GM23338 (cell line): ENCODE data around the gene TMEM45A. TPM values are rescaled to one million over a fixed set of nuclear protein-coding genes. Genes with fewer than 3 reads are reported as not detected.

Experiments
- ATAC-seq: fragments of 200-7000 bp; cut with Tn5 transposase; 3 replicates; pipeline ENCODE4 v1.9.1; 2020
- DNase-seq: peaks from one replicate; pipeline ENCODE4 v3.0.0-alpha.2; 2015; ENCODE audit warnings: low spot score
- H2AFZ ChIP-seq: fragments of 200-600 bp; sonication (generic); 2 replicates; pipeline ENCODE4 v1.8.0; 2016; ENCODE audit warnings: antibody characterized with exemption, mild to moderate bottlenecking, moderate library complexity
- H3F3A ChIP-seq: fragments of 200-600 bp; sonication (generic); replicated peaks from 2 replicates; pipeline ENCODE4 v1.8.0; 2017; ENCODE audit warnings: antibody characterized with exemption, mixed run types, low read depth
- H3K27ac ChIP-seq: fragments of 200-600 bp; sonication (generic); 2 replicates; pipeline ENCODE4 v1.6.1; 2016; ENCODE audit warnings: low read depth
- H3K27me3 ChIP-seq: fragments of 200-600 bp; sonication (generic); 2 replicates; pipeline ENCODE4 v1.8.0; 2016; ENCODE audit warnings: mild to moderate bottlenecking, mixed run types, moderate library complexity; ENCODE audit not compliant: insufficient read depth
- H3K36me3 ChIP-seq: fragments of 200-600 bp; sonication (generic); 2 replicates; pipeline ENCODE4 v1.8.0; 2016; ENCODE audit warnings: mild to moderate bottlenecking; ENCODE audit not compliant: insufficient read depth
- H3K4me1 ChIP-seq: fragments of 200-600 bp; sonication (generic); 2 replicates; pipeline ENCODE4 v1.8.0; 2016; ENCODE audit warnings: mild to moderate bottlenecking, moderate library complexity; ENCODE audit not compliant: insufficient read depth
- H3K4me2 ChIP-seq: fragments of 200-600 bp; sonication (generic); 2 replicates; pipeline ENCODE4 v1.7.1; 2017; ENCODE audit warnings: mixed run types
- H3K4me3 ChIP-seq: fragments of 200-600 bp; sonication (generic); 2 replicates; pipeline ENCODE4 v1.6.1; 2016; ENCODE audit warnings: mixed run types
- H3K79me2 ChIP-seq: fragments of 200-600 bp; sonication (generic); replicated peaks from 2 replicates; pipeline ENCODE4 v1.8.0; 2017; ENCODE audit warnings: mild to moderate bottlenecking; ENCODE audit not compliant: insufficient read depth
- H3K9me2 ChIP-seq: fragments of 200-600 bp; sonication (generic); 2 replicates; pipeline ENCODE4 v1.8.0; 2017; ENCODE audit not compliant: insufficient read depth
- H4K20me1 ChIP-seq: fragments of 200-600 bp; sonication (generic); replicated peaks from 2 replicates; pipeline ENCODE4 v1.8.0; 2017; ENCODE audit warnings: mild to moderate bottlenecking; ENCODE audit not compliant: insufficient read depth
- H3K27ac Mint-ChIP-seq: 2 replicates; pipeline ENCODE4 v1.8.0; 2020; ENCODE audit warnings: inconsistent platforms, mild to moderate bottlenecking, moderate library complexity, mixed read lengths
- H3K27me3 Mint-ChIP-seq: 3 replicates; pipeline ENCODE4 v1.8.0; 2022; ENCODE audit warnings: low read depth, mild to moderate bottlenecking, moderate library complexity, mixed read lengths, inconsistent platforms; ENCODE audit not compliant: insufficient read depth, poor library complexity
- H3K36me3 Mint-ChIP-seq: 3 replicates; pipeline ENCODE4 v1.8.0; 2021; ENCODE audit warnings: low read depth, mild to moderate bottlenecking, inconsistent platforms, moderate library complexity, mixed read lengths
- H3K4me1 Mint-ChIP-seq: 3 replicates; pipeline ENCODE4 v1.8.0; 2020; ENCODE audit warnings: mild to moderate bottlenecking, inconsistent platforms, mixed read lengths
- H3K4me3 Mint-ChIP-seq: 3 replicates; pipeline ENCODE4 v1.8.0; 2021; ENCODE audit warnings: moderate library complexity, mild to moderate bottlenecking, inconsistent platforms, mixed read lengths
- H3K9me3 Mint-ChIP-seq: 3 replicates; pipeline ENCODE4 v1.8.0; 2020; ENCODE audit warnings: moderate library complexity, mild to moderate bottlenecking, inconsistent platforms, mixed read lengths
- CREB1 ChIP-seq: fragments of 250-450 bp; sonication (Bioruptor Pico); IDR thresholded peaks from 2 replicates; pipeline ENCODE4 v1.5.0; 2020; ENCODE audit warnings: low read depth, mild to moderate bottlenecking, moderate library complexity
- EZH2 ChIP-seq: fragments of 200-600 bp; sonication (generic); IDR thresholded peaks from one replicate; pipeline ENCODE4 v1.8.0; 2017; ENCODE audit warnings: antibody characterized with exemption, mild to moderate bottlenecking, low read depth; ENCODE audit not compliant: unreplicated experiment
- EZH2phosphoT487 ChIP-seq: fragments of 200-600 bp; sonication (generic); IDR thresholded peaks from one replicate; pipeline ENCODE4 v1.8.1; 2018; ENCODE audit warnings: antibody characterized with exemption; ENCODE audit not compliant: unreplicated experiment
- POLR2AphosphoS5 ChIP-seq: IDR thresholded peaks from 2 replicates; pipeline ENCODE4 v1.6.1; 2016; ENCODE audit warnings: antibody characterized with exemption, low read depth
- REST ChIP-seq: IDR thresholded peaks from one replicate; pipeline ENCODE4 v1.6.1; 2018; ENCODE audit warnings: antibody characterized with exemption; ENCODE audit not compliant: unreplicated experiment
- ZNF114 ChIP-seq: fragments of 250-450 bp; sonication (Bioruptor Pico); IDR thresholded peaks from 2 replicates; pipeline ENCODE4 v1.5.0; 2020; ENCODE audit warnings: mild to moderate bottlenecking, moderate library complexity
- polyA plus RNA-seq: library from polyadenylated mRNA; unstranded; fragments of >200 nt; fragmentation: Nextera tagmentation; extraction: Ambion mirVana; gene quantifications from 2 replicates; pipeline ENCODE4 v1.2.1, GENCODE V29; 2016
- total RNA-seq: library from RNA; depleted of rRNA; stranded (reverse); fragments of >200 nt; shearing (Covaris generic); gene quantifications from 2 replicates; pipeline ENCODE4 v1.2.3, GENCODE V29; 2014
- TF ChIP-seq, protein P1 (sequence below): fragments of 250-450 bp; sonication (Bioruptor Pico); IDR thresholded peaks from 2 replicates; pipeline ENCODE4 v1.5.0; 2020; ENCODE audit warnings: mild to moderate bottlenecking, moderate library complexity

TMEM45A gene
- total and polyA plus RNA-seq, 2 experiments from 2014 or later, result 6.5 to 12.7 TPM

GRCh38 chr3:100611221-100611620, 118.8 kb downstream of the TMEM45A start (continued):
- TF ChIP-seq, protein P1, sequence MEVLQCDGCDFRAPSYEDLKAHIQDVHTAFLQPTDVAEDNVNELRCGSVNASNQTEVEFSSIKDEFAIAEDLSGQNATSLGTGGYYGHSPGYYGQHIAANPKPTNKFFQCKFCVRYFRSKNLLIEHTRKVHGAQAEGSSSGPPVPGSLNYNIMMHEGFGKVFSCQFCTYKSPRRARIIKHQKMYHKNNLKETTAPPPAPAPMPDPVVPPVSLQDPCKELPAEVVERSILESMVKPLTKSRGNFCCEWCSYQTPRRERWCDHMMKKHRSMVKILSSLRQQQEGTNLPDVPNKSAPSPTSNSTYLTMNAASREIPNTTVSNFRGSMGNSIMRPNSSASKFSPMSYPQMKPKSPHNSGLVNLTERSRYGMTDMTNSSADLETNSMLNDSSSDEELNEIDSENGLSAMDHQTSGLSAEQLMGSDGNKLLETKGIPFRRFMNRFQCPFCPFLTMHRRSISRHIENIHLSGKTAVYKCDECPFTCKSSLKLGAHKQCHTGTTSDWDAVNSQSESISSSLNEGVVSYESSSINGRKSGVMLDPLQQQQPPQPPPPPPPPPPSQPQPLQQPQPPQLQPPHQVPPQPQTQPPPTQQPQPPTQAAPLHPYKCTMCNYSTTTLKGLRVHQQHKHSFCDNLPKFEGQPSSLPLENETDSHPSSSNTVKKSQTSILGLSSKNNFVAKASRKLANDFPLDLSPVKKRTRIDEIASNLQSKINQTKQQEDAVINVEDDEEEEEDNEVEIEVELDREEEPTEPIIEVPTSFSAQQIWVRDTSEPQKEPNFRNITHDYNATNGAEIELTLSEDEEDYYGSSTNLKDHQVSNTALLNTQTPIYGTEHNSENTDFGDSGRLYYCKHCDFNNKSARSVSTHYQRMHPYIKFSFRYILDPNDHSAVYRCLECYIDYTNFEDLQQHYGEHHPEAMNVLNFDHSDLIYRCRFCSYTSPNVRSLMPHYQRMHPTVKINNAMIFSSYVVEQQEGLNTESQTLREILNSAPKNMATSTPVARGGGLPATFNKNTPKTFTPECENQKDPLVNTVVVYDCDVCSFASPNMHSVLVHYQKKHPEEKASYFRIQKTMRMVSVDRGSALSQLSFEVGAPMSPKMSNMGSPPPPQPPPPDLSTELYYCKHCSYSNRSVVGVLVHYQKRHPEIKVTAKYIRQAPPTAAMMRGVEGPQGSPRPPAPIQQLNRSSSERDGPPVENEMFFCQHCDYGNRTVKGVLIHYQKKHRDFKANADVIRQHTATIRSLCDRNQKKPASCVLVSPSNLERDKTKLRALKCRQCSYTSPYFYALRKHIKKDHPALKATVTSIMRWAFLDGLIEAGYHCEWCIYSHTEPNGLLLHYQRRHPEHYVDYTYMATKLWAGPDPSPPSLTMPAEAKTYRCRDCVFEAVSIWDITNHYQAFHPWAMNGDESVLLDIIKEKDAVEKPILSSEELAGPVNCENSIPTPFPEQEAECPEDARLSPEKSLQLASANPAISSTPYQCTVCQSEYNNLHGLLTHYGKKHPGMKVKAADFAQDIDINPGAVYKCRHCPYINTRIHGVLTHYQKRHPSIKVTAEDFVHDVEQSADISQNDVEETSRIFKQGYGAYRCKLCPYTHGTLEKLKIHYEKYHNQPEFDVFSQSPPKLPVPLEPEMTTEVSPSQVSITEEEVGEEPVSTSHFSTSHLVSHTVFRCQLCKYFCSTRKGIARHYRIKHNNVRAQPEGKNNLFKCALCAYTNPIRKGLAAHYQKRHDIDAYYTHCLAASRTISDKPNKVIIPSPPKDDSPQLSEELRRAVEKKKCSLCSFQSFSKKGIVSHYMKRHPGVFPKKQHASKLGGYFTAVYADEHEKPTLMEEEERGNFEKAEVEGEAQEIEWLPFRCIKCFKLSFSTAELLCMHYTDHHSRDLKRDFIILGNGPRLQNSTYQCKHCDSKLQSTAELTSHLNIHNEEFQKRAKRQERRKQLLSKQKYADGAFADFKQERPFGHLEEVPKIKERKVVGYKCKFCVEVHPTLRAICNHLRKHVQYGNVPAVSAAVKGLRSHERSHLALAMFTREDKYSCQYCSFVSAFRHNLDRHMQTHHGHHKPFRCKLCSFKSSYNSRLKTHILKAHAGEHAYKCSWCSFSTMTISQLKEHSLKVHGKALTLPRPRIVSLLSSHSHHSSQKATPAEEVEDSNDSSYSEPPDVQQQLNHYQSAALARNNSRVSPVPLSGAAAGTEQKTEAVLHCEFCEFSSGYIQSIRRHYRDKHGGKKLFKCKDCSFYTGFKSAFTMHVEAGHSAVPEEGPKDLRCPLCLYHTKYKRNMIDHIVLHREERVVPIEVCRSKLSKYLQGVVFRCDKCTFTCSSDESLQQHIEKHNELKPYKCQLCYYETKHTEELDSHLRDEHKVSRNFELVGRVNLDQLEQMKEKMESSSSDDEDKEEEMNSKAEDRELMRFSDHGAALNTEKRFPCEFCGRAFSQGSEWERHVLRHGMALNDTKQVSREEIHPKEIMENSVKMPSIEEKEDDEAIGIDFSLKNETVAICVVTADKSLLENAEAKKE (CRISPR knock-in tag), result no peak
- TF ChIP-seq EZH2, result no peak
- no peak for TF ChIP-seq EZH2phosphoT487

DNA sequence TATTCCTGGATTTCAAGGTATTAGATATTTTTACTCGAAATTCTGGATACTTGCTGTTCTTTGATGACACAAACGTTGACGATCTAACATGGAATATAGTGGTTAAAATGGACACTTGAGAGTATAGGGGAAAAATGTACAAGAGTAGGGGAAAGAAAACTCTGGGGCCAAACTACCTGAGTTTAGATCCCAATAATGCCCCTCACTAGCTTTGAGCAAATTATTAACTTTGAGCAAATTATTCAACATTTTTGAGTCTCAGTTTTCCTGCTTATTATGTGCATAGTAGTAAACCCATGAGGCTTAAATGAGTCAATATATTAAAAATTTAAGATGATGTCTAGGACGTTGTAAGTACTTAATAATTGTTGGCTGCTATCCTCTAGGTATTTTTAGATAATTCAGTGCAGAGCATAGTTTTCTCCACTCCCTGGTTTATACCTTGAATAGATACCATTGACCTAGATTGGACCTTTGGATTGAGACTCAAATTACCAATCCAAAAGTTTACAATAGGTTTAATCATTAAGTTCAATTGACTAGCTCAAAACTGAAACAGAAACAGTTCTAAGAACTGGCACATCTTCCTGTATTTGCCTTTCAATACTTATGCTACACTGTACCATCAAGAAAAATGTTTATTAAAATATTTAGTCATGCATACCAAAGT, 121.4 kb downstream of the TMEM45A start:
- no peak overlapping the region for H3K27ac ChIP-seq
- ATAC-seq, result no peak
- peaks cover 4% of the 10 kb centered on the region; the same call in 2 of the 3 replicates for H3K4me1 Mint-ChIP-seq
- H3K27ac Mint-ChIP-seq, result no peak overlapping the region
- H3K9me2 ChIP-seq, result 0 out of 2 replicates have a peak, but pooled peaks cover 1% of the 10 kb centered on the region
- H3K36me3 Mint-ChIP-seq, result no peaks in the 10 kb centered on the region
- H3K27me3 Mint-ChIP-seq, result no peaks in the 10 kb centered on the region
- no peaks in the 10 kb centered on the region for H3F3A ChIP-seq
- H3K79me2 ChIP-seq, result no peaks in the 10 kb centered on the region
- no peaks in the 10 kb centered on the region for H3K9me3 Mint-ChIP-seq
- H2AFZ ChIP-seq, result no peak overlapping the region
- no peaks in the 10 kb centered on the region for H4K20me1 ChIP-seq
- no peak overlapping the region for H3K4me3 Mint-ChIP-seq
- H3K27me3 ChIP-seq, result no peaks in the 10 kb centered on the region
- H3K36me3 ChIP-seq, result no peaks in the 10 kb centered on the region
- H3K4me3 ChIP-seq, result no peak overlapping the region
- no peak overlapping the region for H3K4me2 ChIP-seq
- DNase-seq, result no peak
- H3K4me1 ChIP-seq, result no peaks in the 10 kb centered on the region; the same call in 1 of the 2 replicates
- no peak for TF ChIP-seq CREB1 (CRISPR knock-in tag)
- no peak for TF ChIP-seq ZNF114
- no peak for TF ChIP-seq EZH2phosphoT487
- no peak for TF ChIP-seq REST
- no peak for TF ChIP-seq POLR2AphosphoS5
